Epithelial cell of proximal tubule (primary cell): Measurements from ENCODE around the gene PAPPA2. TPM values are rescaled to one million over a fixed set of nuclear protein-coding genes. Genes with fewer than 3 reads are reported as not detected.

Source experiments
- DNase-seq: peaks from one replicate; pipeline ENCODE4 v3.0.0-alpha.2; 2011; ENCODE audit warnings: low read depth
- H3K4me3 ChIP-seq: 2 replicates; pipeline ENCODE4 v1.5.1; 2011; ENCODE audit warnings: low read depth, mild to moderate bottlenecking, low read length
- total RNA-seq: library from RNA; depleted of rRNA; stranded (reverse); fragments of >200 nt; gene quantifications from 2 replicates; pipeline ENCODE4 v1.2.3, GENCODE V29; 2015
- TF ChIP-seq, protein P1 (sequence below): conservative IDR thresholded peaks from 2 replicates; pipeline ENCODE4 v1.5.1; 2012; ENCODE audit warnings: low read depth, mild to moderate bottlenecking, low read length

Gene PAPPA2
- total RNA-seq, 1 donor from 2014 or later = 0.98 TPM

GRCh38 chr1:176794897-176795508, 332.0 kb downstream of the PAPPA2 start:
- TF ChIP-seq, protein P1, sequence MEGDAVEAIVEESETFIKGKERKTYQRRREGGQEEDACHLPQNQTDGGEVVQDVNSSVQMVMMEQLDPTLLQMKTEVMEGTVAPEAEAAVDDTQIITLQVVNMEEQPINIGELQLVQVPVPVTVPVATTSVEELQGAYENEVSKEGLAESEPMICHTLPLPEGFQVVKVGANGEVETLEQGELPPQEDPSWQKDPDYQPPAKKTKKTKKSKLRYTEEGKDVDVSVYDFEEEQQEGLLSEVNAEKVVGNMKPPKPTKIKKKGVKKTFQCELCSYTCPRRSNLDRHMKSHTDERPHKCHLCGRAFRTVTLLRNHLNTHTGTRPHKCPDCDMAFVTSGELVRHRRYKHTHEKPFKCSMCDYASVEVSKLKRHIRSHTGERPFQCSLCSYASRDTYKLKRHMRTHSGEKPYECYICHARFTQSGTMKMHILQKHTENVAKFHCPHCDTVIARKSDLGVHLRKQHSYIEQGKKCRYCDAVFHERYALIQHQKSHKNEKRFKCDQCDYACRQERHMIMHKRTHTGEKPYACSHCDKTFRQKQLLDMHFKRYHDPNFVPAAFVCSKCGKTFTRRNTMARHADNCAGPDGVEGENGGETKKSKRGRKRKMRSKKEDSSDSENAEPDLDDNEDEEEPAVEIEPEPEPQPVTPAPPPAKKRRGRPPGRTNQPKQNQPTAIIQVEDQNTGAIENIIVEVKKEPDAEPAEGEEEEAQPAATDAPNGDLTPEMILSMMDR = no peak
- no peak overlapping the region for H3K4me3 ChIP-seq
- no peak for DNase-seq

DNA sequence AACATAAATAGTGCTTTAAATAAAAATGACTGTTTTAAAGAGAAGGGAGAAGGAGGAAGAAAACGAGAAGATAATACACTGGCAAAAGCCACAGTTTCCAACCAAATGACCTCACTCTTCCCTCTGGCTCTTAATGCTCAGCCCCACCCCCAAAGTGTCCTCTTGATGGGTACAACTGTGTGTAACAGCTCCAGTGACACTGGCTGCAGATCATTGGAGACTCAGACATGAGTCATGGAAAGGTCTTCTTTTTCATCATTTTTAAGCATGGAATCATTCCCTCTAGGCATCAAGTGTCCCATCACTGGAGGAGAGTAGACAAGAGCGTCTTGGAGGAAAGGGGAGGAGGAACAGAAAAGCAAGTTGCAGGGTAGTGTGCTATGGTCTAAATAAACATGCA, 333.0 kb downstream of the PAPPA2 start:
- TF ChIP-seq, protein P1 = no peak
- no peak for DNase-seq
- no peak overlapping the region for H3K4me3 ChIP-seq

GRCh38 chr1:176796583-176796982, 333.6 kb downstream of the PAPPA2 start:
- no peak overlapping the region for H3K4me3 ChIP-seq
- TF ChIP-seq, protein P1 = no peak
- DNase-seq = no peak

- H3K4me3 ChIP-seq = no peak overlapping the region
- no peak for DNase-seq
- TF ChIP-seq, protein P1 = no peak
These were observed 336.4 kb downstream of the PAPPA2 start for GRCh38 chr1:176799327-176799726.

DNA sequence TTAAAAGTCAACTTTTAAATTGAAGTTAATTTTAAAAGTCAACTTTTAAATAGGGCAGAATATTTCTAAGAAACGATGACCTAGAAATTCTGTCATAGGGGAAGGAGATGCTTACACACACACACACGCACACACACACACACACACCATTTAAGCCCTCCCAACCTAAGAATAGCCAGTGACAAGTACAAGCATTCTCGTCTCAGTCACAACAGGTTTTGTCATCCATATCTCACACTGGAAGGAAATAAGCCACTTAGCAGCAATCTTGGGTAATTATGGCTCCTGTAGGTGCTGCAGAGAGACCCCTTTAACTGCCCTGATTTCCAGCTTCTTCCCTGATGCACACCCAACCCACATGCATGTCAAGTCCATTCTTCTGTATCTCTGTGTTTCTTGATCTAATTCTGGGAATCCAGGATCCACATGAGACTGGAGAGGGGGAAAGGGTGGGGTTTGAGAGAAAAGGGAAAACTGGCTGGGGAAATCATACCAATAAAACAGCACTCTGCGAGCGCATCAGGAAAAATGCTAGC, 338.1 kb downstream of the PAPPA2 start:
- TF ChIP-seq, protein P1 = no peak
- no peak overlapping the region for H3K4me3 ChIP-seq
- DNase-seq = no peak

DNA sequence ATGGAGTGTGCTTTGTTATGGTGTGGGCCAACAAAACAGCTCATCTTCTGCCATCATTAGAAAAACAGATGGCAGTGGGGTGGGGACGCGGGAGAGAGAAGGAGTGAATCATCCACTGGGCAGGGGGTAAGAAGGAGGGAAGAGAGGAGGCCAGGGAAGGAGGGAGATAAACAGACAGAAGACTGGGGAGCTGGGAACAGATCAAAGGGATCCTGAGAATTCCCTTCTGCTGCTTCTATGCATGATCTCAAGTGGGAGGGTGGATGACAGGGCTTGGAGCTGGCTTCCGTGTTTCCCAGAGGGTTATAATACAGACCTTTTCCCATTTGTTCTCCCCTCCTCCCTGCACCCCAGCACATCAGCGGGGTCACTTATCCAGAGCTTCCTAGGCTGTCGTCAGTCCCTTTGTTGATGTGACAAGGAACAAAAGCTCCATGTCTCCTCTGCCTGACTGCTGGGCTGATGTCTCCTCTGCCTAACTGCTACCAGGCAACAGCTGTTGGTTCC, 338.6 kb downstream of the PAPPA2 start:
- no peak for DNase-seq
- TF ChIP-seq, protein P1 = no peak
- no peak overlapping the region for H3K4me3 ChIP-seq

GRCh38 chr1:176802316-176802715, 339.3 kb downstream of the PAPPA2 start:
- DNase-seq = no peak
- TF ChIP-seq, protein P1 = no peak
- no peak overlapping the region for H3K4me3 ChIP-seq
